Peyer's patch (tissue), 4 donors: Measurements from ENCODE around the gene LMX1B. TPM values are rescaled to one million over a fixed set of nuclear protein-coding genes. Genes with fewer than 3 reads are reported as not detected.

Experiments used
- DNase-seq, 3 donors: peaks; one replicate each; pipeline ENCODE4 v3.0.0-alpha.2; 2017 to 2019
- H3K27ac ChIP-seq, 4 donors: fragments of 200-600 bp; sonication (generic); one replicate each; pipeline ENCODE4 v1.5.1; 2016 to 2019
- H3K27me3 ChIP-seq, 2 donors: fragments of 200-600 bp; sonication (generic); one replicate each; pipeline ENCODE4 v1.5.1; 2019
- H3K36me3 ChIP-seq, 3 donors: fragments of 200-600 bp; sonication (generic); one replicate each; pipeline ENCODE4 v1.5.1; 2016 to 2019
- H3K4me1 ChIP-seq, 4 donors: fragments of 200-600 bp; sonication (generic); one replicate each; pipeline ENCODE4 v1.5.1; 2016 to 2019
- H3K4me3 ChIP-seq, 4 donors: fragments of 200-600 bp; sonication (generic); 1 replicate in 3 of 4; 2 replicates in 1 of 4; pipeline ENCODE4 v1.5.1; 2016 to 2019; ENCODE audit warnings: mild to moderate bottlenecking in 1 of 4
- H3K9me3 ChIP-seq, 4 donors: fragments of 200-600 bp; sonication (generic); one replicate each; pipeline ENCODE4 v1.5.1; 2016 to 2019; ENCODE audit warnings: mild to moderate bottlenecking in 1 of 4
- CTCF ChIP-seq, 6 experiments: fragments of 450-650 bp in 4 of 6; fragments of 200-600 bp in 2 of 6; sonication (generic) in 1 of 6; IDR thresholded peaks; one replicate each; pipeline ENCODE4 v1.5.1; 2017 to 2019; ENCODE audit warnings: antibody characterized with exemption in 6 of 6, mild to moderate bottlenecking in 3 of 6, moderate library complexity in 1 of 6
- POLR2A ChIP-seq, 2 donors: fragments of 450-650 bp; IDR thresholded peaks; one replicate each; pipeline ENCODE4 v1.5.1; 2017; ENCODE audit warnings: antibody characterized with exemption in 2 of 2, mild to moderate bottlenecking in 2 of 2, moderate library complexity in 2 of 2
- total RNA-seq, 4 donors: library from RNA; depleted of rRNA; stranded (reverse); fragments of >200 nt; gene quantifications; one replicate each; pipeline ENCODE4 v1.1.0, GENCODE V29; 2016

Gene LMX1B
- total RNA-seq, 4 donors from 2014 or later: not detected

- Histone ChIP-seq H3K9me3 (no peaks in the 10 kb centered on the region), H3K4me1 (no peaks in the 10 kb centered on the region), H3K36me3 (no peaks in the 10 kb centered on the region), H3K4me3 (no peak overlapping the region), H3K27ac (no peak overlapping the region), H3K27me3 (peaks cover 0 to 29% of the 10 kb centered on the region in 2 donors)
- TF ChIP-seq POLR2A (IDR thresholded peaks at IDR 0.05) (no peak), CTCF (IDR thresholded peaks at IDR 0.05) (no peak)
- no peak for DNase-seq
Measured at GRCh38 chr9:126673689-126674364, 60.1 kb downstream of the LMX1B start.

GRCh38 chr9:126674365-126675146, 60.8 kb downstream of the LMX1B start:
- H3K36me3 ChIP-seq: no peaks in the 10 kb centered on the region
- H3K27me3 ChIP-seq: peaks cover 0 to 29% of the 10 kb centered on the region in 2 donors
- TF ChIP-seq CTCF (IDR thresholded peaks at IDR 0.05): no peak
- no peak for TF ChIP-seq POLR2A (IDR thresholded peaks at IDR 0.05)
- no peaks in the 10 kb centered on the region for H3K4me1 ChIP-seq
- H3K4me3 ChIP-seq: no peak overlapping the region
- H3K9me3 ChIP-seq: no peaks in the 10 kb centered on the region
- DNase-seq: no peak
- no peak overlapping the region for H3K27ac ChIP-seq

GRCh38 chr9:126675147-126675467, 61.4 kb downstream of the LMX1B start:
- no peak for TF ChIP-seq POLR2A (IDR thresholded peaks at IDR 0.05)
- no peak for TF ChIP-seq CTCF (IDR thresholded peaks at IDR 0.05)
- no peaks in the 10 kb centered on the region for H3K36me3 ChIP-seq
- peaks cover 0 to 25% of the 10 kb centered on the region in 2 donors for H3K27me3 ChIP-seq
- no peaks in the 10 kb centered on the region for H3K4me1 ChIP-seq
- no peak overlapping the region for H3K4me3 ChIP-seq
- no peak for DNase-seq
- H3K9me3 ChIP-seq: no peaks in the 10 kb centered on the region
- no peak overlapping the region for H3K27ac ChIP-seq

- Histone ChIP-seq H3K9me3 (no peaks in the 10 kb centered on the region), H3K4me3 (no peak overlapping the region), H3K27me3 (peaks cover 0 to 25% of the 10 kb centered on the region in 2 donors), H3K27ac (no peak overlapping the region), H3K36me3 (no peaks in the 10 kb centered on the region), H3K4me1 (no peaks in the 10 kb centered on the region)
- DNase-seq: no peak
- TF ChIP-seq POLR2A (IDR thresholded peaks at IDR 0.05) (no peak), CTCF (IDR thresholded peaks at IDR 0.05) (no peak)
Measured at GRCh38 chr9:126676102-126676684, 62.5 kb downstream of the LMX1B start.

- no peak overlapping the region for H3K27ac ChIP-seq
- no peak for DNase-seq
- peaks cover 0 to 25% of the 10 kb centered on the region in 2 donors for H3K27me3 ChIP-seq
- no peaks in the 10 kb centered on the region for H3K4me1 ChIP-seq
- no peaks in the 10 kb centered on the region for H3K36me3 ChIP-seq
- H3K4me3 ChIP-seq: no peak overlapping the region
- TF ChIP-seq POLR2A (IDR thresholded peaks at IDR 0.05) (no peak), CTCF (IDR thresholded peaks at IDR 0.05) (no peak)
- no peaks in the 10 kb centered on the region for H3K9me3 ChIP-seq
Measured at GRCh38 chr9:126676685-126677143, 63.0 kb downstream of the LMX1B start.
